IPS-18c (cell line): ENCODE results near the gene PBX1.

Experiments used
- H3K4me3 ChIP-seq: 2 replicates; pipeline ENCODE4 v1.7.0; 2013; ENCODE audit warnings: low read depth, mild to moderate bottlenecking, low read length, moderate library complexity; ENCODE audit not compliant: insufficient read depth
- H3K9me3 ChIP-seq: one replicate; pipeline ENCODE4 v1.6.1; 2013; ENCODE audit warnings: mild to moderate bottlenecking, low read length, moderate library complexity; ENCODE audit not compliant: control insufficient read depth, insufficient read depth

The PBX1 gene

DNA sequence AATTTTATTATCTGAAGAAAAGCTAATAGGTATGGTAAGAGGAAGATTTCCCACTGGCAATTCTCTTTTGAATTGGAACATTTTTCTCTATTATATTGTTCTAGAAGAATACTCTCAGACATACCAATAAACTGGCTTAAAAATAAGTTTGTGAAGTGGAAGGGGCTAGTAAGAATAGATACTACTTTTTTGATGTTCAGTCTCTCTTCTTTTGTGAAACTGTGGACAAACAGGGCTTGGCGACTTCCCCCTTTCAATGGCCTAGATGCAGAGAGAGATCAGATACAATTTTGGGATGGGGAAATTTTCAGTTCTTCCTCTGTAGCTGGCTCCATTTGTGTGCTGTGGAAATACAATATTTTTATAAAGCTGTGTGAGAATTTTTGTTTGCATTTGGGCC is 2.5 kb downstream of the PBX1 start:
- Histone ChIP-seq H3K9me3 (no peaks in the 10 kb centered on the region), H3K4me3 (peak overlapping the region; percentile 66)

GRCh38 chr1:164562061-164562460 is 3.1 kb downstream of the PBX1 start:
- Histone ChIP-seq H3K4me3 (peak overlapping the region; percentile 66; the same call in 1 of the 2 replicates), H3K9me3 (no peaks in the 10 kb centered on the region)

DNA sequence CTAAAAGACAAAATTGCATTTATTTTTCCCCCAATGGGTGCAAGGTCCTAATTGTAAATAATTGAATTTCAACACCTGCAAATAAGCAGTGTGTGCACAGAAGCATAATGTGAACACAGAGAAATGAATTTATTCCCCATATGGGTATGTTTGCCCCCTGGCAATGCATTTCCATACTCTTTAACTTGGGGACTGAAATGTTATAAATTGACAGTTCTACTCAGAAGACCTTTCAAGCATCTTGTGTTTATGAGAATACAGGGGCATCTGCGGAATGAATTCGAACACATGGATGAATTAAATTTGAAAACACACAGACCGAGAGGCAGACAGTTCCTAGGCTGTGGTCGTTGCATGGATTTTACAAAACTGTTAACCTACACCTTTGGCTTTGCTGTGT is 3.5 kb downstream of the PBX1 start:
- no peaks in the 10 kb centered on the region for H3K9me3 ChIP-seq
- H3K4me3 ChIP-seq: peak overlapping the region; percentile 66; the same call in 1 of the 2 replicates

GRCh38 chr1:164562947-164563520 is 4.0 kb downstream of the PBX1 start:
- no peaks in the 10 kb centered on the region for H3K9me3 ChIP-seq
- peak overlapping the region; percentile 66; the same call in 1 of the 2 replicates for H3K4me3 ChIP-seq

- Histone ChIP-seq H3K9me3 (no peaks in the 10 kb centered on the region), H3K4me3 (no peak overlapping the region; the same call in 1 of the 2 replicates)
Measured at GRCh38 chr1:164563721-164564360, 4.9 kb downstream of the PBX1 start.

DNA sequence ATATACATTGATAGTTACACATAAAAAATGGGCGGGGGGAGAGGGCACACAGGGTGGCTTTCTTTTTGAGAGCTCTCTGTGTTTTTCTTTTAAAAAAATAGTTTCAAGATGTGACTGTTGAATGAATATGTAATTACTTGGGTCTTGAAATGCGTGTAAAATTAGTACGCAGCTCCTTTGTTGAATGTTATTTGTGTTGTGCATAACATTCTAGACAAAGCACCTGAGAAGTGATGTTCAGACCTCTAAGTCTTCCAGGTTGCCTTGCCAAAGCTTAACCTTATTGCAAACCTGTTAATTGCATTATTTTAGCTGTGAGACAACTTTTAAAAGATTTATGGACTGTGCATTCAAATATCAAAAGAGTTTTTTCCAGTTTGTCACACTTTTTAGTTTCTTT is 5.4 kb downstream of the PBX1 start:
- Histone ChIP-seq H3K4me3 (no peak overlapping the region), H3K9me3 (no peaks in the 10 kb centered on the region)

DNA sequence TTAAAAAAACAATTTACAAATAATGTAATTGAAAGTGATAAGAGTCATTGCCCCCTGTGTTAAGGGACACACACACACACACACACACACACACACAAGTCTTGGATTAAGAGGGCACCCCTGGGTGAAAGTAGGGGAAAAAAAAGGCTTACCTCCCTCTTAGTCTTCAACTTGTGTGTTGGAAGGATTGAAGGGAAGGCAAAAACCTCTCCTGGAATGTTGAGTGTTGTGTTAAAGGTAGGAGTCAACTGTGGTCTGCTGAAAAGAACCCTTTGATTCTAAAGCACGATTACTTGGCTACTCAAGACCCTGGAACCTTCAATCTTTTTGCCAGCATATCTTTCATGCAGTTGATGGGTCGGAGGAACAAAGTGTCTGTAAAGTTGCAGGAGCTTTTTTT is 6.4 kb downstream of the PBX1 start:
- Histone ChIP-seq H3K4me3 (no peak overlapping the region; the same call in 1 of the 2 replicates), H3K9me3 (no peaks in the 10 kb centered on the region)

GRCh38 chr1:164567774-164568173 is 8.8 kb downstream of the PBX1 start:
- Histone ChIP-seq H3K9me3 (no peaks in the 10 kb centered on the region), H3K4me3 (no peak overlapping the region)

GRCh38 chr1:164569241-164569640 is 10.3 kb downstream of the PBX1 start:
- Histone ChIP-seq H3K4me3 (no peak overlapping the region), H3K9me3 (no peaks in the 10 kb centered on the region)

DNA sequence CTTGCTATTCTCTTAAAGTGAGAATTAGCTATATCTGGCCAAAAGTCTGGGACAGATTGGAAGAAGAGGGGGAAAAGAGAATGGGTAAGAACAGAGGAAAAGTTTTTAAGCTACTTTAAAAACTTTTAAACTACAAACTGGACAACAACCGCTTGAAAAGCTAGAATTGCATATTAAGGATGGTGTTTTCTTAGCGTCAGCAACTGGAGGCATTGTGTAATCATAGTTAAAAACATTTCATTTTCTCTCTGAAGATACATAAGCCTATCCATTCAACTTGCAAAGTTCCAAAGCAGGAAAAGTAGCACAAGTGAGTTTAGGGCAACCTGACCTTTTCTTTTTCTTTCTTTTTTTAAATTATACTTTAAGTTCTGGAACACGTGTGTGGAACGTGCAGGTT is 10.9 kb downstream of the PBX1 start:
- Histone ChIP-seq H3K9me3 (no peaks in the 10 kb centered on the region), H3K4me3 (no peak overlapping the region)

GRCh38 chr1:164571333-164571732 is 12.3 kb downstream of the PBX1 start:
- Histone ChIP-seq H3K9me3 (no peaks in the 10 kb centered on the region), H3K4me3 (no peak overlapping the region)

DNA sequence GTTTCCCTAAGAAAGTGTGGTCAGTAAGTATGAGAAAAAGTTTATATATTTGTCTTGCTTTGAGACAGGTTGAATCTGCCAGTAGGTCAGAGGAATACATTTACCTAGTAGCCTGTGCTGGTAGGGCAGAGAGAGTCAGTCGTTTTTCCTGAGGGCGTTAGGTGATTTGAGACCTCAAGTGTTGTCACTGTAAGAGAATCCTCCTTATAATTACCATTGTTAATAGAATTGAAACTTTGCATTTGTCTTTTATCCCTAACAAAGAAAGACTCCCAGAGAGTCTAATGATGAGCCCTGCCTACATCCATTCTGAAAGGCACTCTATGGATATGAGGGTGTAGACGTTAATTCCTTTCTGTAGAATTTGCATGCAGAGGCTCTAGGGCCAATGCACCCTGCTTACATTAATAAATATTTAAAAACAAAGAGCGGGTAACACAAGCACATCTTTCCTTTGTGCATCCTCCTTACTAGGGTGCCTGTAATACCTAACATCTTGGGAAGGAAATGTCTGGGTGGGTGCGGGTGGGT is 16.4 kb downstream of the PBX1 start:
- Histone ChIP-seq H3K4me3 (peak overlapping the region; percentile 48), H3K9me3 (no peaks in the 10 kb centered on the region)

DNA sequence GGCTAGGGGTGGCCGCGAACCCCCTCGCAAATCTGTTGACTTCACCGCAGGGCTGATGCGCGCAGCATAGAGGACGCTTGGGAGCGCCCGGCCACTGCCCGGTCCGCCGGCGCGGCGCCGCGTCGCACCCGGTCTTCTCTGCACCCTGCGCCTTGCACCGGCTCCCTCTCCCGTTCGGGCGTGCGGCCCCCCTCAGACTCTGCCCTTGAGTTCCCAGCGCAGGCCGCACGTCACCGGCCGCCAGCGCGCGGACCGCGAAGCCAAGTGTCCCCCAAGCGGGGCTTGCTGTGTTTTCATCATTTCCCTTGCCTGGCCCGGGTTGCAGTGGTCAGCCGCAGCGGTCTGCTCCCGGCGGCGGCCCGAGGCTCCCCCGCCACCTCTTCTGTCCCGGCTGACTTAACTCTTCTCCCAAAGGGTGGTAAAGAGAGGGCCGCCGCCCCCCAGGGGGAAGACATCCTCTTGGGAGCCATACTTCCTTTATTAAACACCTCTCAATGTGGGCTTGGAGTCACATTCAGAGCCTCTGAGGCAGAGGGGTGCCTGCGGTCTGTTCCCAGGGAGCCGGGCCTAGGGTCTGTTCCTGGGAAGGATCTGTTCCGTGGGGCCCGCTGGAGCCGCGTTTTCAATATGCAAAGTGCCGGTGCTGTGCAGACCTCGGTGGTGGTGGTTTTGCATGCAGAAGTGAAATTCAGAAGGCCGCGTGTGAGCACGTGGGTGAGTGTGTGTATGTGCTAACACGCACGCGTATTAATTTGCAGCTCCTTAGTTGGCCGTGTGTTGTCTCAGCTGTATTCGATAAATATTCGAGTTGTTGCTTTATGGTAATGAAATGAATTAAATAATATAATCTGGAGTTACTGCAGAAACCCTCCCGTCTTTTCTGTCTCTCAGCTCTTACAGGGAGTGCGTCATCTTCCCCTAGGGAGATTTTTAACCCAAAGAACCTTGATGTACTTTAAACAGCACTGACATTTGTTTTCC is 17.6 kb downstream of the PBX1 start:
- Histone ChIP-seq H3K4me3 (peak overlapping the region; percentile 48), H3K9me3 (no peaks in the 10 kb centered on the region)

GRCh38 chr1:164577291-164577690 is 18.3 kb downstream of the PBX1 start:
- Histone ChIP-seq H3K4me3 (peak overlapping the region; percentile 48), H3K9me3 (no peaks in the 10 kb centered on the region)

- no peaks in the 10 kb centered on the region for H3K9me3 ChIP-seq
- no peak overlapping the region for H3K4me3 ChIP-seq
Measured at GRCh38 chr1:164578479-164579200, 19.7 kb downstream of the PBX1 start.

- Histone ChIP-seq H3K9me3 (no peaks in the 10 kb centered on the region), H3K4me3 (no peak overlapping the region)
Measured at GRCh38 chr1:164579381-164579780, 20.4 kb downstream of the PBX1 start.

GRCh38 chr1:164581762-164582161 is 22.8 kb downstream of the PBX1 start:
- no peaks in the 10 kb centered on the region for H3K9me3 ChIP-seq
- H3K4me3 ChIP-seq: no peak overlapping the region
